ENCODE measurements around the gene CLIP4.

Gene CLIP4

GRCh38 chr2:29124504-29124903, 9.3 kb downstream of the CLIP4 start:
- Histone ChIP-seq H3K4me3 (ENCODE audit: low read depth in 1 of 2, low read length in 2 of 2) (no peak overlapping the region), H3K4me2 (ENCODE audit: insufficient read depth, low read length) (no peak overlapping the region), H3K36me3 (ENCODE audit: insufficient read depth, low read length) (no peaks in the 10 kb centered on the region), H3K9me3 (ENCODE audit: insufficient read depth, low read length, severe bottlenecking) (no peaks in the 10 kb centered on the region), H3K4me1 (ENCODE audit: insufficient read depth, low read length) (no peaks in the 10 kb centered on the region), H3K79me2 (ENCODE audit: insufficient read depth, low read length) (no peaks in the 10 kb centered on the region), H3K27ac (ENCODE audit: low read length) (no peak overlapping the region), H3K27me3 (ENCODE audit: insufficient read depth, low read length, poor library complexity) (peaks cover 11% of the 10 kb centered on the region), H3K9ac (ENCODE audit: low read depth, low read length) (no peak overlapping the region), H4K20me1 (ENCODE audit: insufficient read depth, low read length) (no peaks in the 10 kb centered on the region), H2AFZ (ENCODE audit: low read depth, low read length) (no peak overlapping the region)
- DNase-seq, result no peak
- TF ChIP-seq CTCF (IDR thresholded peaks at IDR 0.05; ENCODE audit: borderline replicate concordance, extremely low read depth, low read length, poor library complexity, severe bottlenecking) (no peak), EZH2 (IDR thresholded peaks at IDR 0.05; ENCODE audit: borderline replicate concordance, low read depth, low read length, severe bottlenecking) (no peak)
- ATAC-seq (ENCODE audit: insufficient read depth, low read depth), result no peak

GRCh38 chr2:29129586-29130281, 14.5 kb downstream of the CLIP4 start:
- Histone ChIP-seq H3K9me3 (ENCODE audit: insufficient read depth, low read length, severe bottlenecking) (no peaks in the 10 kb centered on the region), H3K4me1 (ENCODE audit: insufficient read depth, low read length) (no peaks in the 10 kb centered on the region), H3K9ac (ENCODE audit: low read depth, low read length) (no peak overlapping the region), H3K27ac (ENCODE audit: low read length) (no peak overlapping the region), H2AFZ (ENCODE audit: low read depth, low read length) (no peak overlapping the region), H3K27me3 (ENCODE audit: insufficient read depth, low read length, poor library complexity) (peaks cover 7% of the 10 kb centered on the region), H3K4me3 (ENCODE audit: low read depth in 1 of 2, low read length in 2 of 2) (no peak overlapping the region), H3K79me2 (ENCODE audit: insufficient read depth, low read length) (no peaks in the 10 kb centered on the region), H3K36me3 (ENCODE audit: insufficient read depth, low read length) (no peaks in the 10 kb centered on the region), H4K20me1 (ENCODE audit: insufficient read depth, low read length) (no peaks in the 10 kb centered on the region), H3K4me2 (ENCODE audit: insufficient read depth, low read length) (no peak overlapping the region)
- ATAC-seq (ENCODE audit: insufficient read depth, low read depth) (no peak), DNase-seq (no peak)
- TF ChIP-seq EZH2 (IDR thresholded peaks at IDR 0.05; ENCODE audit: borderline replicate concordance, low read depth, low read length, severe bottlenecking) (no peak), CTCF (IDR thresholded peaks at IDR 0.05; ENCODE audit: borderline replicate concordance, extremely low read depth, low read length, poor library complexity, severe bottlenecking) (no peak)

- no peaks in the 10 kb centered on the region for H3K9me3 ChIP-seq (ENCODE audit: insufficient read depth, low read length, severe bottlenecking)
- H3K4me1 ChIP-seq (ENCODE audit: insufficient read depth, low read length), result no peaks in the 10 kb centered on the region
- H3K4me3 ChIP-seq (ENCODE audit: low read depth in 1 of 2, low read length in 2 of 2), result no peak overlapping the region
- no peaks in the 10 kb centered on the region for H4K20me1 ChIP-seq (ENCODE audit: insufficient read depth, low read length)
- H3K27me3 ChIP-seq (ENCODE audit: insufficient read depth, low read length, poor library complexity), result peaks cover 7% of the 10 kb centered on the region
- no peak for ATAC-seq (ENCODE audit: insufficient read depth, low read depth)
- H3K79me2 ChIP-seq (ENCODE audit: insufficient read depth, low read length), result no peaks in the 10 kb centered on the region
- no peak overlapping the region for H2AFZ ChIP-seq (ENCODE audit: low read depth, low read length)
- DNase-seq, result no peak
- H3K9ac ChIP-seq (ENCODE audit: low read depth, low read length), result no peak overlapping the region
- H3K36me3 ChIP-seq (ENCODE audit: insufficient read depth, low read length), result no peaks in the 10 kb centered on the region
- no peak for TF ChIP-seq CTCF (IDR thresholded peaks at IDR 0.05; ENCODE audit: borderline replicate concordance, extremely low read depth, low read length, poor library complexity, severe bottlenecking)
- TF ChIP-seq EZH2 (IDR thresholded peaks at IDR 0.05; ENCODE audit: borderline replicate concordance, low read depth, low read length, severe bottlenecking), result no peak
- no peak overlapping the region for H3K27ac ChIP-seq (ENCODE audit: low read length)
- H3K4me2 ChIP-seq (ENCODE audit: insufficient read depth, low read length), result no peak overlapping the region
Measured at GRCh38 chr2:29130295-29130694, 15.1 kb downstream of the CLIP4 start.

Measured in DND-41 (cell line).